ENCODE measurements around the gene BIN1. TPM values are rescaled to one million over a fixed set of nuclear protein-coding genes. Genes with fewer than 3 reads are reported as not detected.

Gene BIN1
- total and polyA plus RNA-seq, 12 donors = 62.1 to 207 (median 125) TPM

DNA sequence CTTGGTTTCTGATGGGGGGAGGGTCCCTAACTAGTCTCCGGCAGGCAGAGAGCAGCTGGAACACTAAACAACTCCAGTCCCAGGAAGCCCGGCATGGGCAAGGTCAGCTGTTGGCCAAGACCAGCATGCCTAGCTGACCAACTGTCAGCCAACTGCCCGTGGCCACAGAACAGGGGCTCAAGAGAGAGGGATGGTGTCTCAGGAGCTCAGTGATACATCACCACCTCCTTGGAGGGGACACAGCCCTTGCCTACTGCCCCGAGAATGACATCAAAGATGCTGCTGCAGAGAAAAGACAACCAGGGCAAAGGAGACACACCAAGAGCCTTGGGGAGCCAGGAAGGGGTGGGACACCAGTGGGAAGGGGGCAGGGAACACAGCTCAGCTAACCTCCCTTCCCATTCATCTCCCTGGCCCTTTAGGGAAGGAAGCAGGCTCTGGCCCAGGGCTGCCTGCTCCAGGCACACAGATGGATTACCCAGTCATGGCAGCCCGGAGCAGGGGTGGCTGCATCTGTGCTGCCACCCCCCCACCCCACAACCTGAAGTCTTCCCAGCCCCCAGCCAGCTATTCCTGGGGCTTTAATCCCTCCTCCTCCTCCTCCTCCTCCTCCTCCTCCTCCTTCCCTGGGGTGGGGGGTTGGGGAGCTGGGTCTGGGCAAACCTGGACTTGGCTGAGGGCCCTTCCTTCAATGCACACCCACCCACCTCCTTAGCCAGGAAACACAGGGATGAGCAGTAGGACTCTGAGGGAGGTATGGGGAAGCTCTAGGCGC lies 1.9 kb downstream of the BIN1 start:
- intact Hi-C loops (cut with DNase I) = loop anchor here (5.0 kb wide), 1 partner anchor 38 kb away; no protein-coding TSS in a partner anchor
- H3K27ac ChIP-seq = peak overlapping the region in 4 of 5 donors; percentile 87 to 93 (median 90)
- DNase-seq = peak in 6 of 7 donors; percentile 26 to 60 (median 52)
- H3K27me3 ChIP-seq = no peaks in the 10 kb centered on the region
- 35 to 71% (median 51%) methylated on average over 2 to 6 of the region's 6 CpGs for WGBS, 4 donors
- peaks cover 36 to 56% of the 10 kb centered on the region in 2 donors for H3K4me1 ChIP-seq (replicated peaks in 1 of 2)
- H3K4me3 ChIP-seq = peak overlapping the region in 1 of 4 donors; percentile 78
- H3K9me3 ChIP-seq (replicated peaks in 1 of 3) = no peaks in the 10 kb centered on the region
- no peak for TF ChIP-seq POLR2A (IDR thresholded peaks at IDR 0.05)
- TF ChIP-seq, protein P1, sequence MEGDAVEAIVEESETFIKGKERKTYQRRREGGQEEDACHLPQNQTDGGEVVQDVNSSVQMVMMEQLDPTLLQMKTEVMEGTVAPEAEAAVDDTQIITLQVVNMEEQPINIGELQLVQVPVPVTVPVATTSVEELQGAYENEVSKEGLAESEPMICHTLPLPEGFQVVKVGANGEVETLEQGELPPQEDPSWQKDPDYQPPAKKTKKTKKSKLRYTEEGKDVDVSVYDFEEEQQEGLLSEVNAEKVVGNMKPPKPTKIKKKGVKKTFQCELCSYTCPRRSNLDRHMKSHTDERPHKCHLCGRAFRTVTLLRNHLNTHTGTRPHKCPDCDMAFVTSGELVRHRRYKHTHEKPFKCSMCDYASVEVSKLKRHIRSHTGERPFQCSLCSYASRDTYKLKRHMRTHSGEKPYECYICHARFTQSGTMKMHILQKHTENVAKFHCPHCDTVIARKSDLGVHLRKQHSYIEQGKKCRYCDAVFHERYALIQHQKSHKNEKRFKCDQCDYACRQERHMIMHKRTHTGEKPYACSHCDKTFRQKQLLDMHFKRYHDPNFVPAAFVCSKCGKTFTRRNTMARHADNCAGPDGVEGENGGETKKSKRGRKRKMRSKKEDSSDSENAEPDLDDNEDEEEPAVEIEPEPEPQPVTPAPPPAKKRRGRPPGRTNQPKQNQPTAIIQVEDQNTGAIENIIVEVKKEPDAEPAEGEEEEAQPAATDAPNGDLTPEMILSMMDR (IDR thresholded peaks at IDR 0.05) = no peak
- no peaks in the 10 kb centered on the region for H3K36me3 ChIP-seq (replicated peaks in 1 of 2)

DNA sequence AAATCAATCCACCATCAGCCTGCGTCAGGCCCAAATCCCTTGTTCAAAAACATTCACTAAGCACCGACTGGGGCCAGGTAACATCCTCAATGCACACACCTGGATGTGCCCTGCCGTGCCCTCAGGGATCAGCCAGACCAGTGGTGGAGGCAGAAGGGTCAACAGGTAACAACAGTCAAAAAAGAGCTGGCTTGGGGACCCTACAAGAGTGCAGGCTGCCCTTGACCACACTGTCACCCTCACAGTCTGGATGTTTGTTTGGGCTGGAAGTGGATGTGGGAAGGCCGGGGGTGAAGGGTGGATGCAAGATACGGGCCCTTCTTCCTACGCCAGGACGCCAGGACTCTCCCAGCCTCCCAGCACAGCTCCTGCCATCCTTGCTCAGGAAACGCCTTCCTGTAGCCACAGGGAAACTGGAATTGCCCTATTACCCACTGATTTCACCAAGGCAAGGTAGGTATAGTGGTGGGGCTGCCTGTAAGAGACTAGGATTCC lies 2.7 kb downstream of the BIN1 start:
- no peaks in the 10 kb centered on the region for H3K9me3 ChIP-seq (replicated peaks in 1 of 3)
- H3K27me3 ChIP-seq = no peaks in the 10 kb centered on the region
- peaks cover 36 to 58% of the 10 kb centered on the region in 2 donors for H3K4me1 ChIP-seq (replicated peaks in 1 of 2)
- intact Hi-C loops (cut with DNase I) = loop anchor here in 1 of 2 donors (5.0 kb wide), 1 partner anchor 37 kb away; no protein-coding TSS in a partner anchor
- H3K36me3 ChIP-seq (replicated peaks in 1 of 2) = no peaks in the 10 kb centered on the region
- peak overlapping the region in 1 of 4 donors; percentile 78 for H3K4me3 ChIP-seq
- TF ChIP-seq POLR2A (IDR thresholded peaks at IDR 0.05) = no peak
- TF ChIP-seq, protein P1 (IDR thresholded peaks at IDR 0.05) = no peak
- DNase-seq = peak in 1 of 7 donors; percentile 29
- H3K27ac ChIP-seq = peak overlapping the region in 4 of 5 donors; percentile 14 to 93 (median 88)
- WGBS, 4 donors = 50 to 75% (median 61%) methylated on average over 8 of the region's 8 CpGs

DNA sequence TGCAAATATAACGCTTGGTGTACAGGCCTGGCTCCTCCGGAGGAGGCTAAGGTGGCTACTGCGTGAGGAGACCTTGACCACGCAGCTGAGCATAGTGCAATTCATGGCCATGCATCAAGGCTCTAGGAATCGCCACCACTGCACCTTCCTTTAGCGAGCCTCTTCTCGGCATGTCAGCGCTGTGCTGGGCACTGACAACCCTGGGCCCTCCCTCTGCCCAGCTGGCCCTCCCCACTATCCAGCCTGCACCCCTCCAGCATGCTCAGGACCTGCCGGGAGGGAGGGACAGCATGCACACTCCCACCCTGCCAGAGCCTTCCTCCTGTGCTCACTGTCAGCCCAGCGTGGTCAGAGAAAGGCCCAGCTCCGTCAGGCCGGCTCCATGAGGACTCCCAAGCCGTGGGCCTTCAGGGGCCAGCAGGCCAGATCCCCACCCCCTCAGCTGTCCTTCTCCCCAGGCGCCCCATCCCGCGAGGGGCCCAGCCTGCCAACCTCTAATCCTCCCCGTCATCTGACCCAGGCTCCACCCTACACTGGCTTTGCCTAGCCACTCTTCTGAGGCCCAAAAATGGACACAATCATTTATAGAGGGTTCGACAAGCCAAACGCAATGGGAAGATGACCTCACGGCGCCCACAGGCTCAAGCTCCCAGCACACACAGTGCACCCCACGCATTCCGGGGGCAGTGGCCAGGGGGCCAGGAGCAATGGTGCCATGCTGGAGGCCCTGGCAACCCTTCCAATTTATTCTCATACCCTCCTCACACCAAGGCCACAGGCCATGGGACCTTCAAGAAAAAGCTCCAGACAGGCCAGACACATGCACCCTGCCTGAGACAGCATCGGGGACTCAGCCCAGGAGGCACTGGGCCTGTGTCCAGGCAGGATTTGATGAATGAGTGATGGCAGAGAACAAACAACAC lies 3.5 kb downstream of the BIN1 start:
- Histone ChIP-seq H3K36me3 (replicated peaks in 1 of 2) (no peaks in the 10 kb centered on the region), H3K9me3 (replicated peaks in 1 of 3) (no peaks in the 10 kb centered on the region), H3K27me3 (no peaks in the 10 kb centered on the region), H3K4me1 (replicated peaks in 1 of 2) (peaks cover 41 to 59% of the 10 kb centered on the region in 2 donors), H3K4me3 (no peak overlapping the region), H3K27ac (peak overlapping the region in 4 of 5 donors; percentile 14 to 93 (median 88))
- DNase-seq = peak in 6 of 7 donors; percentile 28 to 65 (median 41)
- no peak for TF ChIP-seq POLR2A (IDR thresholded peaks at IDR 0.05)
- TF ChIP-seq, protein P1 (IDR thresholded peaks at IDR 0.05) = no peak
- WGBS, 4 donors = 55 to 64% (median 58%) methylated on average over 13 to 24 of the region's 24 CpGs
- intact Hi-C loops (cut with DNase I) = loop anchor here in 1 of 2 donors (5.0 kb wide), 1 partner anchor 36 kb away; no protein-coding TSS in a partner anchor
